H1 (cell line): ENCODE results near the gene SEPTIN1. TPM values are rescaled to one million over a fixed set of nuclear protein-coding genes. Genes with fewer than 3 reads are reported as not detected.

Experiments
- CBX5 ChIP-seq: fragments of 300-800, 300-1000 bp; sonication (generic); IDR thresholded peaks from 2 replicates; pipeline ENCODE4 v1.7.1; 2016; ENCODE audit warnings: antibody characterized with exemption, low read length, low read depth
- POLR2A ChIP-seq, 2 experiments: IDR thresholded peaks; 1 replicate in 1 of 2; 2 replicates in 1 of 2; pipeline ENCODE4 v1.6.1; 2011; ENCODE audit warnings: low read depth in 2 of 2, low read length in 2 of 2, mild to moderate bottlenecking in 2 of 2; ENCODE audit errors: control extremely low read depth in 1 of 2
- polyA plus RNA-seq, 7 experiments: library from polyadenylated mRNA; depleted of rRNA in 3 of 7; stranded (reverse) in 5 of 7; unstranded in 2 of 7; fragments of >200 nt in 5 of 7; fragments of 200-250 nt in 2 of 7; gene quantifications; 1 replicate in 5 of 7; 2 replicates in 1 of 7; 4 replicates in 1 of 7; pipeline versions ENCODE4 v1.2.1 to v1.2.3, GENCODE V29; 2011 to 2013; ENCODE audit warnings: missing spikeins in 2 of 7, mixed read lengths in 2 of 7
- total RNA-seq: library from RNA; stranded (reverse); fragmentation: NEBNext Ultra II Directional; extraction: Animal tissue kit (Norgen Biotek cat#: 25700); gene quantifications from 2 replicates; pipeline ENCODE4 v1.2.1, GENCODE V29; 2021
- TF ChIP-seq, protein P1 (sequence below), 3 experiments: IDR thresholded peaks; 1 replicate in 2 of 3; 2 replicates in 1 of 3; pipeline versions ENCODE4 v1.5.1 to v1.6.1; 2011; ENCODE audit warnings: low read length in 3 of 3, mild to moderate bottlenecking in 3 of 3, inconsistent platforms in 2 of 3, low read depth in 1 of 3, moderate library complexity in 1 of 3; ENCODE audit not compliant: insufficient read depth in 1 of 3; ENCODE audit errors: control extremely low read depth in 1 of 3

The SEPTIN1 gene
- total and polyA plus RNA-seq, 2 of the 8 experiments (the other 6 are each of a cell fraction or from before 2014, with no cell fraction given) = 0.24 to 1.4 TPM

GRCh38 chr16:30369938-30370455 lies 12.4 kb downstream of the SEPTIN1 start (continued):
- TF ChIP-seq, protein P1, sequence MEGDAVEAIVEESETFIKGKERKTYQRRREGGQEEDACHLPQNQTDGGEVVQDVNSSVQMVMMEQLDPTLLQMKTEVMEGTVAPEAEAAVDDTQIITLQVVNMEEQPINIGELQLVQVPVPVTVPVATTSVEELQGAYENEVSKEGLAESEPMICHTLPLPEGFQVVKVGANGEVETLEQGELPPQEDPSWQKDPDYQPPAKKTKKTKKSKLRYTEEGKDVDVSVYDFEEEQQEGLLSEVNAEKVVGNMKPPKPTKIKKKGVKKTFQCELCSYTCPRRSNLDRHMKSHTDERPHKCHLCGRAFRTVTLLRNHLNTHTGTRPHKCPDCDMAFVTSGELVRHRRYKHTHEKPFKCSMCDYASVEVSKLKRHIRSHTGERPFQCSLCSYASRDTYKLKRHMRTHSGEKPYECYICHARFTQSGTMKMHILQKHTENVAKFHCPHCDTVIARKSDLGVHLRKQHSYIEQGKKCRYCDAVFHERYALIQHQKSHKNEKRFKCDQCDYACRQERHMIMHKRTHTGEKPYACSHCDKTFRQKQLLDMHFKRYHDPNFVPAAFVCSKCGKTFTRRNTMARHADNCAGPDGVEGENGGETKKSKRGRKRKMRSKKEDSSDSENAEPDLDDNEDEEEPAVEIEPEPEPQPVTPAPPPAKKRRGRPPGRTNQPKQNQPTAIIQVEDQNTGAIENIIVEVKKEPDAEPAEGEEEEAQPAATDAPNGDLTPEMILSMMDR (IDR thresholded peaks at IDR 0.05; ENCODE audit: control extremely low read depth in 1 of 3, insufficient read depth in 1 of 3, low read depth in 1 of 3, low read length in 3 of 3) = peak in 1 of 3 experiments; percentile 4; a peak in 1 of 4 replicates
- TF ChIP-seq POLR2A (IDR thresholded peaks at IDR 0.05; ENCODE audit: control extremely low read depth in 1 of 2, low read depth in 2 of 2, low read length in 2 of 2) = no peak; a peak in 1 of 3 replicates
- no peak for TF ChIP-seq CBX5
